ENCODE measurements around the gene BLVRA.

The BLVRA gene

DNA sequence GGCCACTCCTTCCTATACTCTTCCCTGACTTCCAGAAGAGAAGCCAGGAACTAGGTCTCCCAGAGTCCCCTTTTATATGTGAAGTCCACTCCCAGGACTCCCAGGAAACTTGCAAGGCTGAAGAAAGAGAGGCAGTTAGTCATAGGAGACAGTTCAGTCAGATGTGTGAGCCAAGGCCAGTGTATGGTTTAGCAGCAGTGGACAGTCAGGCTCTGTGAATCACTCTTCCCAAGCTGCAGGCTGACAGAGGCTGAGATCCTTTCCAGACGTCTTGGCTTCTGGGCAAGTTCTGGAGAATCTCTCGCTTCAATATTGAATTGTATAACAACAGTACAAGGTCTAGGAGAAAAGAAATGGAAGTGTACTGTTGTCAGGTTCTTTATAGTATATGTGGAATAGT, 26.9 kb downstream of the BLVRA start:
- H3K36me3 ChIP-seq (ENCODE audit: low read length) = no peaks in the 10 kb centered on the region
- TF ChIP-seq, protein P1, sequence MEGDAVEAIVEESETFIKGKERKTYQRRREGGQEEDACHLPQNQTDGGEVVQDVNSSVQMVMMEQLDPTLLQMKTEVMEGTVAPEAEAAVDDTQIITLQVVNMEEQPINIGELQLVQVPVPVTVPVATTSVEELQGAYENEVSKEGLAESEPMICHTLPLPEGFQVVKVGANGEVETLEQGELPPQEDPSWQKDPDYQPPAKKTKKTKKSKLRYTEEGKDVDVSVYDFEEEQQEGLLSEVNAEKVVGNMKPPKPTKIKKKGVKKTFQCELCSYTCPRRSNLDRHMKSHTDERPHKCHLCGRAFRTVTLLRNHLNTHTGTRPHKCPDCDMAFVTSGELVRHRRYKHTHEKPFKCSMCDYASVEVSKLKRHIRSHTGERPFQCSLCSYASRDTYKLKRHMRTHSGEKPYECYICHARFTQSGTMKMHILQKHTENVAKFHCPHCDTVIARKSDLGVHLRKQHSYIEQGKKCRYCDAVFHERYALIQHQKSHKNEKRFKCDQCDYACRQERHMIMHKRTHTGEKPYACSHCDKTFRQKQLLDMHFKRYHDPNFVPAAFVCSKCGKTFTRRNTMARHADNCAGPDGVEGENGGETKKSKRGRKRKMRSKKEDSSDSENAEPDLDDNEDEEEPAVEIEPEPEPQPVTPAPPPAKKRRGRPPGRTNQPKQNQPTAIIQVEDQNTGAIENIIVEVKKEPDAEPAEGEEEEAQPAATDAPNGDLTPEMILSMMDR (IDR thresholded peaks at IDR 0.05; ENCODE audit: insufficient read depth, low read length, poor library complexity, severe bottlenecking) = no peak
- H3K9me3 ChIP-seq (ENCODE audit: insufficient read depth, low read length) = no peaks in the 10 kb centered on the region
- 0 out of 2 replicates have a peak, but pooled peaks cover 3% of the 10 kb centered on the region for H3K27me3 ChIP-seq (ENCODE audit: low read length)
- H3K9ac ChIP-seq (ENCODE audit: low read length) = no peak overlapping the region
- no peaks in the 10 kb centered on the region for H3F3A ChIP-seq (ENCODE audit: insufficient read depth)
- H2AFZ ChIP-seq (ENCODE audit: low read depth, low read length, severe bottlenecking) = no peak overlapping the region
- H4K20me1 ChIP-seq (ENCODE audit: low read depth, low read length) = no peaks in the 10 kb centered on the region
- no peak overlapping the region for H3K27ac ChIP-seq (ENCODE audit: low read depth, low read length)
- no peaks in the 10 kb centered on the region for H3K9me2 ChIP-seq (replicated peaks; ENCODE audit: insufficient read depth, low read length)
- no peaks in the 10 kb centered on the region for H3K79me2 ChIP-seq (ENCODE audit: insufficient read depth, low read length)
- H3K4me3 ChIP-seq (ENCODE audit: insufficient read depth, low read length, poor library complexity, severe bottlenecking) = no peak overlapping the region
- no peak overlapping the region for H3K4me2 ChIP-seq (ENCODE audit: low read depth, low read length, poor library complexity, severe bottlenecking)

DNA sequence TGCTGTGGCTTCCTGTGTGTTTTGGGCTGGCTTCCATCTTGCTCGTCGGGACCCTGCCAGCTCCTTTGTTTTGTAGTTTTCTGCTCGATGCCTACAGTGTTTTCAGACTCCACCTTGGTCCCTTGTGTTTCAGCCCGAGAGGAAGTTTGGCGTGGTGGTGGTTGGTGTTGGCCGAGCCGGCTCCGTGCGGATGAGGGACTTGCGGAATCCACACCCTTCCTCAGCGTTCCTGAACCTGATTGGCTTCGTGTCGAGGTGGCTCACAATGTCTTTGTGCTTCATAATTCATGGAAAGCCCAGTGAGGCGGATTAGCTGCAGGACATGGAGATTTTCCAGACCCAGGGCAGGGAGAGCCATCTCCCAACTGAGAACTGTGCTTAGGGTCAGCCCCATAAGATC, 29.3 kb downstream of the BLVRA start:
- no peak overlapping the region for H3K4me2 ChIP-seq (ENCODE audit: low read depth, low read length, poor library complexity, severe bottlenecking)
- H3K9ac ChIP-seq (ENCODE audit: low read length) = no peak overlapping the region
- H3K9me3 ChIP-seq (ENCODE audit: insufficient read depth, low read length) = no peaks in the 10 kb centered on the region

DNA sequence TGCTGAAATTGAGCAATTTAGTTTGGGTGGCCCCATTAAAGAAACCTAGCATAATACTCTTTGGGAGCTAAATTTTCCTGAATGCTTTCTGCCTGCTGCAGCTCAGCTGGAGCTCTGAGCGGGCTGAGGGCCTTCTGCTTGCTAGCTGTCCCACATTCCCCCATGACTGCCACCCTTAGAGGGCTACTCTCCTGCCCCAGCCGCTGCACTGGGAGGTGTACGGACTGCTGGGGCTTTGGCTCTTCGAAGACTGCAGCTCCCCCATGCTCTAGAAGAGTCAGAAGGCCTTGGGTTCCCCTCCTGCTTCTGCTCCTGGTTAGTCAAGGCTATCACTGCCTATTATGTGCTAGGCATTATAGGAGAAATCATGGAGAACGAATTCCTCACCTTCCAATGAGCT, 31.5 kb downstream of the BLVRA start:
- no peaks in the 10 kb centered on the region for H3K36me3 ChIP-seq (ENCODE audit: low read length)
- no peaks in the 10 kb centered on the region for H4K20me1 ChIP-seq (ENCODE audit: low read depth, low read length)
- no peak overlapping the region for H3K4me2 ChIP-seq (ENCODE audit: low read depth, low read length, poor library complexity, severe bottlenecking)
- H3F3A ChIP-seq (ENCODE audit: insufficient read depth) = no peaks in the 10 kb centered on the region
- H3K79me2 ChIP-seq (ENCODE audit: insufficient read depth, low read length) = no peaks in the 10 kb centered on the region
- no peaks in the 10 kb centered on the region for H3K9me3 ChIP-seq (ENCODE audit: insufficient read depth, low read length)
- H2AFZ ChIP-seq (ENCODE audit: low read depth, low read length, severe bottlenecking) = no peak overlapping the region
- 0 out of 2 replicates have a peak, but pooled peaks cover 3% of the 10 kb centered on the region for H3K27me3 ChIP-seq (ENCODE audit: low read length)
- no peak overlapping the region for H3K4me3 ChIP-seq (ENCODE audit: insufficient read depth, low read length, poor library complexity, severe bottlenecking)
- no peak overlapping the region for H3K27ac ChIP-seq (ENCODE audit: low read depth, low read length)
- no peaks in the 10 kb centered on the region for H3K9me2 ChIP-seq (replicated peaks; ENCODE audit: insufficient read depth, low read length)
- no peak overlapping the region for H3K9ac ChIP-seq (ENCODE audit: low read length)
- TF ChIP-seq, protein P1 (IDR thresholded peaks at IDR 0.05; ENCODE audit: insufficient read depth, low read length, poor library complexity, severe bottlenecking) = no peak
- no peak for TF ChIP-seq EZH2phosphoT487 (conservative IDR thresholded peaks at IDR 0.05; ENCODE audit: low read length)

More for the DNA sequence above, 29.3 kb downstream of the BLVRA start:
- H3K27ac ChIP-seq (ENCODE audit: low read depth, low read length) = no peak overlapping the region
- no peaks in the 10 kb centered on the region for H4K20me1 ChIP-seq (ENCODE audit: low read depth, low read length)
- no peaks in the 10 kb centered on the region for H3F3A ChIP-seq (ENCODE audit: insufficient read depth)
- no peaks in the 10 kb centered on the region for H3K36me3 ChIP-seq (ENCODE audit: low read length)
- no peaks in the 10 kb centered on the region for H3K79me2 ChIP-seq (ENCODE audit: insufficient read depth, low read length)
- no peak overlapping the region for H2AFZ ChIP-seq (ENCODE audit: low read depth, low read length, severe bottlenecking)
- no peaks in the 10 kb centered on the region for H3K9me2 ChIP-seq (replicated peaks; ENCODE audit: insufficient read depth, low read length)
- H3K27me3 ChIP-seq (ENCODE audit: low read length) = 0 out of 2 replicates have a peak, but pooled peaks cover 3% of the 10 kb centered on the region
- H3K4me3 ChIP-seq (ENCODE audit: insufficient read depth, low read length, poor library complexity, severe bottlenecking) = no peak overlapping the region
- TF ChIP-seq, protein P1 (IDR thresholded peaks at IDR 0.05; ENCODE audit: insufficient read depth, low read length, poor library complexity, severe bottlenecking) = no peak
- no peak for TF ChIP-seq EZH2phosphoT487 (conservative IDR thresholded peaks at IDR 0.05; ENCODE audit: low read length)

Data from SU-DHL-6 (cell line).